GM23338 (cell line): ENCODE data around the gene R3HDML.

ENCODE experiments used
- CREB1 ChIP-seq: fragments of 250-450 bp; sonication (Bioruptor Pico); IDR thresholded peaks from 2 replicates; pipeline ENCODE4 v1.5.0; 2020; ENCODE audit warnings: low read depth, mild to moderate bottlenecking, moderate library complexity
- CTCF ChIP-seq, 2 experiments: fragments of 200-600 bp in 1 of 2; sonication (generic) in 1 of 2; conservative IDR thresholded peaks; 2 replicates each; pipeline versions ENCODE4 v1.5.1 to v1.6.1; 2016 to 2017; ENCODE audit warnings: antibody characterized with exemption in 2 of 2, low read depth in 2 of 2, mild to moderate bottlenecking in 2 of 2, moderate library complexity in 1 of 2
- ETS1 ChIP-seq: IDR thresholded peaks from 2 replicates; pipeline ENCODE4 v1.6.1; 2016; ENCODE audit warnings: antibody characterized with exemption
- EZH2 ChIP-seq: fragments of 200-600 bp; sonication (generic); IDR thresholded peaks from one replicate; pipeline ENCODE4 v1.8.0; 2017; ENCODE audit warnings: antibody characterized with exemption, mild to moderate bottlenecking, low read depth; ENCODE audit not compliant: unreplicated experiment
- EZH2phosphoT487 ChIP-seq: fragments of 200-600 bp; sonication (generic); IDR thresholded peaks from one replicate; pipeline ENCODE4 v1.8.1; 2018; ENCODE audit warnings: antibody characterized with exemption; ENCODE audit not compliant: unreplicated experiment
- POLR2AphosphoS5 ChIP-seq: IDR thresholded peaks from 2 replicates; pipeline ENCODE4 v1.6.1; 2016; ENCODE audit warnings: antibody characterized with exemption, low read depth
- REST ChIP-seq: IDR thresholded peaks from one replicate; pipeline ENCODE4 v1.6.1; 2018; ENCODE audit warnings: antibody characterized with exemption; ENCODE audit not compliant: unreplicated experiment
- STAT1 ChIP-seq: IDR thresholded peaks from one replicate; pipeline ENCODE4 v1.6.1; 2016; ENCODE audit warnings: antibody characterized with exemption; ENCODE audit not compliant: unreplicated experiment
- ZNF331 ChIP-seq: fragments of 250-450 bp; sonication (Bioruptor Pico); IDR thresholded peaks from 2 replicates; pipeline ENCODE4 v1.5.0; 2020; ENCODE audit warnings: low read depth, mild to moderate bottlenecking, moderate library complexity

- no peak for TF ChIP-seq POLR2AphosphoS5
- TF ChIP-seq REST, result no peak
- TF ChIP-seq CTCF (conservative IDR thresholded peaks at IDR 0.05; ENCODE audit: low read depth in 2 of 2), result no peak
- no peak for TF ChIP-seq EZH2phosphoT487
- no peak for TF ChIP-seq CREB1 (CRISPR knock-in tag)
- no peak for TF ChIP-seq EZH2
- no peak for TF ChIP-seq STAT1
- no peak for TF ChIP-seq ZNF331
- TF ChIP-seq ETS1, result no peak
These were observed 33.9 kb downstream of the R3HDML start for GRCh38 chr20:44370639-44371218.
